ENCODE data around the gene UPF1. TPM values are rescaled to one million over a fixed set of nuclear protein-coding genes. Genes with fewer than 3 reads are reported as not detected.

The UPF1 gene
- total RNA-seq, 1 donor = 36.6 TPM

GRCh38 chr19:18795540-18795939, 36.2 kb upstream of the UPF1 start:
- H3K36me3 ChIP-seq (ENCODE audit: insufficient read depth, low read length) = no peaks in the 10 kb centered on the region
- H2AFZ ChIP-seq (ENCODE audit: low read length) = peak overlapping the region; percentile 51
- no peak overlapping the region for H3K27ac ChIP-seq (ENCODE audit: low read depth, low read length)
- DNase-seq (ENCODE audit: insufficient read length, low spot score, missing footprints) = peak; percentile 94
- no peak for TF ChIP-seq CTCF (IDR thresholded peaks at IDR 0.05; ENCODE audit: extremely low read depth, low read depth, low read length)
- H3K9me3 ChIP-seq (ENCODE audit: low read depth, low read length) = no peaks in the 10 kb centered on the region
- H3K79me2 ChIP-seq (ENCODE audit: insufficient read depth, low read length) = no peaks in the 10 kb centered on the region
- peaks cover 9% of the 10 kb centered on the region for H3K4me1 ChIP-seq (ENCODE audit: insufficient read depth, low read length)
- peaks cover 43% of the 10 kb centered on the region for H3K27me3 ChIP-seq (ENCODE audit: insufficient read depth, low read length)
- no peaks in the 10 kb centered on the region for H4K20me1 ChIP-seq (ENCODE audit: insufficient read depth, low read length)
- H3K4me3 ChIP-seq (ENCODE audit: insufficient read depth, low read length) = no peak overlapping the region
- peak overlapping the region; percentile 48 for H3K4me2 ChIP-seq (ENCODE audit: insufficient read depth, low read length)

- peaks cover 9% of the 10 kb centered on the region for H3K4me1 ChIP-seq (ENCODE audit: insufficient read depth, low read length)
- H3K36me3 ChIP-seq (ENCODE audit: insufficient read depth, low read length) = no peaks in the 10 kb centered on the region
- no peak overlapping the region for H3K27ac ChIP-seq (ENCODE audit: low read depth, low read length)
- peak overlapping the region; percentile 48 for H3K4me2 ChIP-seq (ENCODE audit: insufficient read depth, low read length)
- H3K9me3 ChIP-seq (ENCODE audit: low read depth, low read length) = no peaks in the 10 kb centered on the region
- no peak overlapping the region for H2AFZ ChIP-seq (ENCODE audit: low read length)
- no peaks in the 10 kb centered on the region for H3K79me2 ChIP-seq (ENCODE audit: insufficient read depth, low read length)
- H3K4me3 ChIP-seq (ENCODE audit: insufficient read depth, low read length) = no peak overlapping the region
- DNase-seq (ENCODE audit: insufficient read length, low spot score, missing footprints) = peak; percentile 32
- H4K20me1 ChIP-seq (ENCODE audit: insufficient read depth, low read length) = no peaks in the 10 kb centered on the region
- peaks cover 43% of the 10 kb centered on the region for H3K27me3 ChIP-seq (ENCODE audit: insufficient read depth, low read length)
- TF ChIP-seq CTCF (IDR thresholded peaks at IDR 0.05; ENCODE audit: extremely low read depth, low read depth, low read length) = no peak
These were observed 35.5 kb upstream of the UPF1 start for GRCh38 chr19:18796239-18796638.

GRCh38 chr19:18798384-18799352, 33.1 kb upstream of the UPF1 start:
- no peak overlapping the region for H2AFZ ChIP-seq (ENCODE audit: low read length)

More at GRCh38 chr19:18798384-18799352, 33.1 kb upstream of the UPF1 start:
- TF ChIP-seq CTCF (IDR thresholded peaks at IDR 0.05; ENCODE audit: extremely low read depth, low read depth, low read length) = peak; percentile 5
- H3K36me3 ChIP-seq (ENCODE audit: insufficient read depth, low read length) = no peaks in the 10 kb centered on the region
- H3K9me3 ChIP-seq (ENCODE audit: low read depth, low read length) = no peaks in the 10 kb centered on the region
- no peak overlapping the region for H3K4me2 ChIP-seq (ENCODE audit: insufficient read depth, low read length)
- no peak overlapping the region for H3K4me3 ChIP-seq (ENCODE audit: insufficient read depth, low read length)
- H3K27me3 ChIP-seq (ENCODE audit: insufficient read depth, low read length) = peaks cover 26% of the 10 kb centered on the region
- H3K79me2 ChIP-seq (ENCODE audit: insufficient read depth, low read length) = no peaks in the 10 kb centered on the region
- H4K20me1 ChIP-seq (ENCODE audit: insufficient read depth, low read length) = no peaks in the 10 kb centered on the region
- peaks cover 9% of the 10 kb centered on the region for H3K4me1 ChIP-seq (ENCODE audit: insufficient read depth, low read length)
- no peak overlapping the region for H3K27ac ChIP-seq (ENCODE audit: low read depth, low read length)
- peak; percentile 36 for DNase-seq (ENCODE audit: insufficient read length, low spot score, missing footprints)

Measured in osteoblast (primary cell).